Stimulated activated memory B cell treated with anti-CD40 and anti-IgM and Interleukin-4, amounts not matched to agents 10 μg/mL and 1 μg/mL and 100 μg/mL, for 72 hours (primary cell): Measurements from ENCODE around the gene DICER1.

ENCODE experiments used
- ATAC-seq: fragments of 150-1000 bp; cut with Tn5 transposase; 2 replicates; pipeline ENCODE4 v1.10.0; 2021
- H3K27ac Mint-ChIP-seq: one replicate; pipeline ENCODE4 v1.8.0; 2022; ENCODE audit warnings: mild to moderate bottlenecking, mixed read lengths
- H3K27me3 Mint-ChIP-seq: one replicate; pipeline ENCODE4 v1.8.0; 2022; ENCODE audit warnings: mixed read lengths
- H3K36me3 Mint-ChIP-seq: one replicate; pipeline ENCODE4 v1.8.0; 2022; ENCODE audit warnings: mixed read lengths
- H3K4me1 Mint-ChIP-seq: one replicate; pipeline ENCODE4 v1.8.0; 2022; ENCODE audit warnings: mixed read lengths
- H3K4me3 Mint-ChIP-seq: one replicate; pipeline ENCODE4 v1.8.0; 2022; ENCODE audit warnings: mild to moderate bottlenecking, moderate library complexity, mixed read lengths
- H3K9me3 Mint-ChIP-seq: one replicate; pipeline ENCODE4 v1.8.0; 2022; ENCODE audit warnings: mixed read lengths

The DICER1 gene

DNA sequence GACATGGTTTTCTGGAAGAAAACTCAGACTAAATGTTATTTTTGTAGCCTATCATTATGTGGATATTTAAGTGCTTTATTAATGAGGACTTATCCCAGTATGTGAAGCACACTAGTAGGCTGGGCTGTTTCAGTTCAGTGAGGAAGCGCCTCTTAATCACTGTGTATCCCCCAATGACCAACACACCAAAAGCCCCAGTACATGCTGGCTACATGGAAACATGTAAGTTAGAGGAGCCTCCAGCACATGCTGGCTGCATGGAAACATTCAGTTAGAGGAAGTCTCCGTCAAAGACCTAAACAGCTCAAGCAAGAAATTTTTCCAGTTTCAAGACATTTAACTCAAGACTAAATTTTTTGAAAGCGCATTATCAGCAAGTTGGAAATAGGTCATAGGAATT is 26.8 kb downstream of the DICER1 start:
- Mint-ChIP-seq H3K4me3 (no peak overlapping the region), H3K9me3 (no peaks in the 10 kb centered on the region), H3K36me3 (peaks cover 43% of the 10 kb centered on the region), H3K27me3 (no peaks in the 10 kb centered on the region), H3K4me1 (peaks cover 5% of the 10 kb centered on the region), H3K27ac (peak overlapping the region; percentile 32)
- ATAC-seq, result no peak

DNA sequence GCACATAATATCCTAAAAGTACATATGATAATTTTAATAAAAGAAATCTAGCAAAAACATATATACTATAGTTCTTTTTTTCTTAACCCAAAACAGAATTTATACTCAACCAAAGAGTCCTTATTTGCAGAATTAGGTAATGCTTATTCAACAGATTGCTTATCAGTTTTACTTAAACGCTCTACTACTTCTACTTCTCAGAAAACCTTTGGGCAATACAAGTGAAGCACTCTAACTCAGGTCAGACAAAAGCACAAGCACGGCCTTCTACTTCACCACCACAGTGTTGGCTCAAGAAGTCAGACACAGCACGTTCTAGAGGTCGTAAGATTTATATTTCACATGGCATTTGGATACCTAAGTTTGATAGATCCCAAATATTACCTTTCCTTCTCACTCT is 29.2 kb downstream of the DICER1 start:
- H3K4me1 Mint-ChIP-seq, result peaks cover 5% of the 10 kb centered on the region
- H3K27me3 Mint-ChIP-seq, result no peaks in the 10 kb centered on the region
- peaks cover 58% of the 10 kb centered on the region for H3K36me3 Mint-ChIP-seq
- no peak overlapping the region for H3K4me3 Mint-ChIP-seq
- ATAC-seq, result no peak
- H3K9me3 Mint-ChIP-seq, result no peaks in the 10 kb centered on the region
- no peak overlapping the region for H3K27ac Mint-ChIP-seq

- H3K4me3 Mint-ChIP-seq, result no peak overlapping the region
- H3K9me3 Mint-ChIP-seq, result no peaks in the 10 kb centered on the region
- peaks cover 5% of the 10 kb centered on the region for H3K4me1 Mint-ChIP-seq
- no peaks in the 10 kb centered on the region for H3K27me3 Mint-ChIP-seq
- no peak for ATAC-seq
- no peak overlapping the region for H3K27ac Mint-ChIP-seq
- H3K36me3 Mint-ChIP-seq, result peaks cover 58% of the 10 kb centered on the region
These were observed 29.8 kb downstream of the DICER1 start for GRCh38 chr14:95127531-95127911.

DNA sequence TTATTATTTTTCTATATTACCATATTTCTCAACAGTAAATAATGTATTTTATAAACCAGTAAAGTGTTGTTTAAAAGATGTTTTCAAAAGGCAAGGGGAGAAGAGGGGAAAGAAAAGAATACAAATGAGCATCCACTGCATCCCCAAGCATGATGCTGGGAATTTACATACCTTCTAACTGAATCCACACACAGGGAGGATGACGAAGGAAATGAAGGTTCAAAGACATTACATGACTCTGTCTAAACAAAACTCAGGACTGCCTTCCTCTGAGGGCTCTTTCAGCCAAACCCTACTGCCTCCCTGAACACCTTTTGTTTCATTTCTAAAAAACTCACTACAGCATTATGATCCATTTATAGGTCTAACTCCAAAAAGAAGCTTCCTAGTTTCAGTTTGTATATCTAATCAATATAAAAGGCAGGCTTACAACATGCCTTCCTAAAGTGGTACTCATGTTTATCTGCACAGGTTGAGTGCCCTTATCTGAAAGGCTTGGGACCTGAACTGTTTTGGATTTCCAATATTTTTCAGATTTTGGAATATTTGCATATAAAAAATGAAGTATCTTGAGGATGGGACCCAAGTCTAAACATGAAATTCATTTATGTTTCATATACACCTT is 30.3 kb downstream of the DICER1 start:
- Mint-ChIP-seq H3K27ac (no peak overlapping the region), H3K9me3 (no peaks in the 10 kb centered on the region), H3K4me1 (peaks cover 5% of the 10 kb centered on the region), H3K4me3 (no peak overlapping the region), H3K27me3 (no peaks in the 10 kb centered on the region), H3K36me3 (peaks cover 58% of the 10 kb centered on the region)
- no peak for ATAC-seq

DNA sequence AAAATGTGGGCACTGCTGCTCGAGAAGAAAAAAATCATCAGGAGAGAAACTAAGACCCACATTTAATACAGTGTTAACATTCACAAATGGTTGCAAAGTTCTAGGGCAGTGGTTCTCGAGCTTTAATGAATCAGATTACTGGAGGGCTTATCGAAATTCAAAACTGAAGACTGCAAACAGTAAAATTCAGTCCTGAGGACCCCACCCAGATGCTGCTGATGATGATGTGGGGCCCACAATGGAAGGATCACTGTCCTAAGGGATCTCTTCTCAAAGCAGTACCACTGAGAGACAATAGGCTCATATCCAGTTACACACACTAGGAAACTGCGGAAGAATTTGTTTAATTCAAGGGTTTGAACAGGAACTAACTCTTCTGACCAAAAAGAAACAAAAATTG is 31.4 kb downstream of the DICER1 start:
- Mint-ChIP-seq H3K36me3 (peaks cover 54% of the 10 kb centered on the region), H3K4me3 (no peak overlapping the region), H3K27ac (peak overlapping the region; percentile 35), H3K27me3 (no peaks in the 10 kb centered on the region), H3K9me3 (no peaks in the 10 kb centered on the region), H3K4me1 (peaks cover 6% of the 10 kb centered on the region)
- no peak for ATAC-seq

DNA sequence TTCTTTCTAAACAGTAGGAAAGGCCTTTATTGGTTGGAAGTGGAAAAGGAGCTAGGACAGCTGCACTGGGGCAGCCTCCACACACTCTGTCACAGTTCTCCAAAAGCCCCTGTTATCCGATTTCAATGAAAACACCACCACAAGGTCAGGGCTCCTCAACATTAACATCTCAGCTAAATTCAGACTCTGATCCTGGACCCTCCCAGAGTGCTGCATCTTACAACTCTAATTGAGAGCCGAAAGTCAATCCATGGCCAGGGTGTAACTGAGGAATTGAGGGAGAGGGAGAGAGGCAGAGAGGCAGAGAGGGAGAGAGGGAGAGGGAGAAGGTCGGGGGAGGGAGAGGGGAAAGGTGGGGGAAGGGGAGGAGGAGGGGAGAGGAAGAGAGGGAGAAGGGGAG is 32.1 kb downstream of the DICER1 start:
- no peaks in the 10 kb centered on the region for H3K27me3 Mint-ChIP-seq
- H3K4me3 Mint-ChIP-seq, result no peak overlapping the region
- peaks cover 54% of the 10 kb centered on the region for H3K36me3 Mint-ChIP-seq
- peak overlapping the region; percentile 35 for H3K27ac Mint-ChIP-seq
- no peaks in the 10 kb centered on the region for H3K9me3 Mint-ChIP-seq
- ATAC-seq, result no peak
- H3K4me1 Mint-ChIP-seq, result peaks cover 9% of the 10 kb centered on the region

DNA sequence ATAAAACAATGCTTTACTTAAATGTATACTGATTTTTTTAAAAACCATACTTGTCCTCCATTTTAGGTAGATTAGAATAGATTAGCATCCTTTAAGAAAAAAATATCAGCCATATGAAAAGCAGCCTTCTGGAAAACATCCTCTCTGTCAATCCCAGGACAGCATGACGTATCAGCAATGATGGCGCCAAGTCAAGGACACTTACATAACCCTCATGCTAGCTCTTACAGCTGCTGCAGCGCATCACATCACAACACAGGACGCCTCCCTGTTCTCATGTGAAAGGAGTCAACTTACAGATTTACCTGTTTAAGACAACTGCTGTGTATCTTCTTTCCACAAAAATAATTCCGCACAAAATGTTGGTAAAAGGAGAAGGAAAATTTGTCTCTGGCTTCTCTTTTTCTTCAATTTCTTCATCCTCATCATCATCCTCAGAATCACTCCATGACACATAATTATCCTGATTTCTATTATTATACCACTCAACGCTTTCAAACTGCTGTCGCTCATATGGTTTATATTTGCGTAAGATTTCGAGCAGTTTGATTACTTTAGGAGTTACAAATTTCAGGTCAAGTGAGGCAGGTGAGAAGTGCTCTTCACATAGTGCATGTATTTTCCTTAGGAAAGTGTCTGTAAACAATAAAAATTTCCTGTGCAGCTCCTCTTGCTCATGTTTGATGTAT is 33.3 kb downstream of the DICER1 start:
- no peak for ATAC-seq
- Mint-ChIP-seq H3K27ac (no peak overlapping the region), H3K27me3 (no peaks in the 10 kb centered on the region), H3K4me3 (no peak overlapping the region), H3K9me3 (no peaks in the 10 kb centered on the region), H3K36me3 (peaks cover 49% of the 10 kb centered on the region), H3K4me1 (peaks cover 9% of the 10 kb centered on the region)

GRCh38 chr14:95122621-95122945 is 34.7 kb downstream of the DICER1 start:
- Mint-ChIP-seq H3K27me3 (no peaks in the 10 kb centered on the region), H3K9me3 (no peaks in the 10 kb centered on the region), H3K36me3 (peaks cover 51% of the 10 kb centered on the region), H3K27ac (no peak overlapping the region), H3K4me1 (peaks cover 4% of the 10 kb centered on the region), H3K4me3 (no peak overlapping the region)
- no peak for ATAC-seq

GRCh38 chr14:95121911-95122620 is 35.3 kb downstream of the DICER1 start:
- H3K4me1 Mint-ChIP-seq, result peaks cover 4% of the 10 kb centered on the region
- no peaks in the 10 kb centered on the region for H3K9me3 Mint-ChIP-seq
- H3K27ac Mint-ChIP-seq, result no peak overlapping the region
- peaks cover 52% of the 10 kb centered on the region for H3K36me3 Mint-ChIP-seq
- no peaks in the 10 kb centered on the region for H3K27me3 Mint-ChIP-seq
- no peak overlapping the region for H3K4me3 Mint-ChIP-seq
- ATAC-seq, result no peak

DNA sequence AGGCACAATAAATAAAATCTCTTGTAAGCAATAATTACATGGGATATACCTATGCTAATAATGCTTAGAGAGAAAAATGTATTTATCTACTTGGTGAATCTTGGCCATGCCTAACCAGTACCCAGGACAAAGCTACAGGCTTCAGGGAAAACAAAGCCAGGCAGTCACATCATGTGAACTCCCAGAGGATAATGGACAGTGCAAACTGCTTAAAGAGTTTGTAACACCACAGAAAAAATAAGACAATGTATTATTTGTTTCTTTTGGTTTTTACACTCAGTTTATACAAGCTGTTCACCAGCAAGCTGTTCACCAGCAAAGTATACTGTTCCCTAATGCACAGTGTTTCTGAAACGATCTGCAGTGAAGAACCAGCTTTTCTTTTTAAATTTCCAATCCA is 38.0 kb downstream of the DICER1 start:
- Mint-ChIP-seq H3K36me3 (peaks cover 56% of the 10 kb centered on the region), H3K4me1 (peaks cover 4% of the 10 kb centered on the region), H3K27ac (no peak overlapping the region), H3K27me3 (no peaks in the 10 kb centered on the region), H3K9me3 (no peaks in the 10 kb centered on the region), H3K4me3 (no peak overlapping the region)
- ATAC-seq, result no peak

DNA sequence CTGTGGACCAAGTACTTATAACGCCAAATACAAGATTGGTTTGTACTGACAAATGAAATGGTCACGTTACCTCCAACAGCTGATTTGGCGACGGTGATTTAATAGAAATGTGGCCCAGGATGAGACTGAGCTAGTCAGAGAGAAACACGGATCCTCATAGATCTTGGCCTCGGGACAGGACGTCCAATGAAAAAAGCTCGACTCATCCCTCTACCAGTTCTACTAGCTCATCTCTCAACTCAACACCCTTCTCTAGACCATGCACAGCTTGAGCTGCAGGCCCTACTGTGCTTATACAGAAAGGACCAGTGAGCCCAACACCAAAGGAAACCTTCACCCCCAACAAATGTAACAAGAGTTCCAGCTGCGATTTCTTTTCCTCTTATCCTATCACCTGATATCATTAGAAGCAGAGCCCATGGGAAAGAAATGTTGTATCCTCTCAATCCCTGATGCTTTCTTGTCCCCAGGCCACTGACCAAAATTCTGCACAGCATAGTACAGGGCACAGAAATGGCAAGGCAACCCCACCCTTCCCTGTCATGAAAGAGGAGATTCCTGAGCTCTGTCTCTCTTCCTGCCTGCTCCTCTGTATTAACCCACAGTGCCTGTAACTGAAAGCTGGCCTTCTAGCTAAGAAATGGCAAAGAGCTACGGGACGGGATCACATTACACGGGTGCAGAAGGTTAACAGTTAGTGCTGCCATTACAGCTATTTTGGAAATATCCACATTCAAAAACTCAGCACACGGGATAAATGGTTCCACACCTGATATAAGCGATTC is 39.2 kb downstream of the DICER1 start:
- ATAC-seq, result no peak
- Mint-ChIP-seq H3K27ac (peak overlapping the region; percentile 5), H3K9me3 (no peaks in the 10 kb centered on the region), H3K4me3 (no peak overlapping the region), H3K4me1 (peaks cover 4% of the 10 kb centered on the region), H3K36me3 (peaks cover 56% of the 10 kb centered on the region), H3K27me3 (no peaks in the 10 kb centered on the region)

GRCh38 chr14:95113476-95113875 is 43.9 kb downstream of the DICER1 start:
- Mint-ChIP-seq H3K27me3 (no peaks in the 10 kb centered on the region), H3K9me3 (no peaks in the 10 kb centered on the region), H3K4me1 (no peaks in the 10 kb centered on the region), H3K27ac (peak overlapping the region; percentile 5), H3K4me3 (no peak overlapping the region), H3K36me3 (peaks cover 57% of the 10 kb centered on the region)
- ATAC-seq, result no peak

DNA sequence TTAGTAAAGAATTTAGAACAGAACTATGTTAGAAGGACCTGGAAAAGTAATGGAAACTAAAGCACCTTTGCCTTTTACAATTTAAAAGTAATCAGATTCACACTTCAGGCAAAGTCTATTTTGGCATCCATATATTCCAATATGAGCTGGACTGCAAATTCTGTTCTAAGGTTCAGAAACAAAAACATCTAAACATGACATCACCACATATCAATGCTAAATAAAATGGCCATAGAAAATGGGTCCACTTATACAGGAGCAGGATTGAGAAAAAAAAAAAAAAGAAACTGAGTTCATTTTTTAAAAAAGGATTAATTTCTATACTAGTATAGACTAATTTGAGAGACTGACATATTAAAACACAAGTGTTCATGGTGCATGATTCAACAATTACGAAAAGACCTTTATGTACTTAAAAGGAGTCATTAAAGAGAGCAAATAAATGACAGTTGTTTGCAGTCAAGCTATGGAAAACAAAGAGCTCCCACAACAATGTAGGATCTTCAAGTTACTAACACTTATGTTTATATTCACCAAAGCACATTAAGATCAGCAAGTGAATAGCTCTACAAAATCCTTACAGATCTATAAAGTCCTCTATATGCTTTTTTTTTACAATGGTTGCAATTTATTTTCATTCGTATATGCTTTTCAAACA is 45.7 kb downstream of the DICER1 start:
- no peak for ATAC-seq
- H3K4me3 Mint-ChIP-seq, result no peak overlapping the region
- no peaks in the 10 kb centered on the region for H3K27me3 Mint-ChIP-seq
- no peaks in the 10 kb centered on the region for H3K9me3 Mint-ChIP-seq
- no peak overlapping the region for H3K27ac Mint-ChIP-seq
- no peaks in the 10 kb centered on the region for H3K4me1 Mint-ChIP-seq
- peaks cover 58% of the 10 kb centered on the region for H3K36me3 Mint-ChIP-seq

GRCh38 chr14:95110178-95110577 is 47.2 kb downstream of the DICER1 start:
- Mint-ChIP-seq H3K36me3 (peaks cover 51% of the 10 kb centered on the region), H3K27ac (no peak overlapping the region), H3K4me3 (no peak overlapping the region), H3K4me1 (no peaks in the 10 kb centered on the region), H3K9me3 (no peaks in the 10 kb centered on the region), H3K27me3 (no peaks in the 10 kb centered on the region)
- no peak for ATAC-seq

GRCh38 chr14:95107711-95108110 is 49.6 kb downstream of the DICER1 start:
- Mint-ChIP-seq H3K36me3 (peaks cover 54% of the 10 kb centered on the region), H3K27ac (no peak overlapping the region), H3K27me3 (no peaks in the 10 kb centered on the region), H3K4me1 (no peaks in the 10 kb centered on the region), H3K9me3 (no peaks in the 10 kb centered on the region), H3K4me3 (no peak overlapping the region)
- no peak for ATAC-seq
